NOMO-1 treated with DMSO at 0.1 percent for 48 hours (cell line): ENCODE data around the gene TUBB2A.
"Not testable (repeated sequence)": the region's sequence is repeated elsewhere in the genome, so short reads cannot be mapped to it uniquely, and the experiment has no call there.

Experiments
- DNase-seq: peaks from one replicate; lab custom pipeline; 2025; ENCODE audit not compliant: unreplicated experiment; lab: John Stamatoyannopoulos, UW

TUBB2A gene

DNA sequence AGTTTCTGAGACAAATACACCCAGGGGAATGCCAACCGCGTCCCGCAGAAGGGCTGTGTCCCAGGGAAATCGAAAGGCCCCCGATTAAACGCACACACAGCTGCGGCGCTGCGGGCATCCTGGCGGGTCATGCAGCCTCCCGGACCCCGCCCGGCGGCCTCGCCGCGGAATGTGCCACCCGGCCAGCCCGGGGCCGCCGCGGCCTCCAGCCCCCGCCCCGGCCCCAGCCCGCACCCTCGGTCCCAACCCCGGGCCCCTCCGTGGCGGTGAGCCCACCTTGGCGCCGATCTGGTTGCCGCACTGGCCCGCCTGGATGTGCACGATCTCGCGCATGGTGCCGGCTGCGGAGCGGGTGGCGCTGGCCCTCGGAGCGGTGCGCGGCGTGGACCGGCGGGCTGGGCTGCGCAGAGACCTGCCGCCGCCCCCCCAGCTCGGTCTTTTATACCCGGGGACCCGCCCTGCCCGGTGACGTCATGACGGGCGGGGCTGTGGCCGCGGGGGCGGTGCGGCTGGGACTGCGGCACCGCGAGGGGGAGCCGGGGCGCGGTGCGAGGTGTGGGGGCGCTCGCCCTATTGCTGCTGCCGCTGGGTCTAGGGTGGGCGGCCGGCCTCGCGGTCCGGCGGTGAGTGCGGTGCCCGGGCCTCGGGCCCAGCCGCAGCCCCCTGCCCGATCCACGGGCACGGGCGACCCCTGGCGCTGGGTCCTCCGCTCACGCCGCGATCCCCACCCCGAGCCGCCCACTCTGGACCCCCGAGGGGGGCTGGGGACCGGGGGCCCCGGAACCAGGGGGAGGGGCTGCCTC lies at the start of gene TUBB2A:
Gene TUBB2A (minus strand): TSS at position 414 of the 803 bp plus-strand sequence. CDS start 81 bp downstream, at position 333.
- peak; percentile 34 for DNase-seq

DNA sequence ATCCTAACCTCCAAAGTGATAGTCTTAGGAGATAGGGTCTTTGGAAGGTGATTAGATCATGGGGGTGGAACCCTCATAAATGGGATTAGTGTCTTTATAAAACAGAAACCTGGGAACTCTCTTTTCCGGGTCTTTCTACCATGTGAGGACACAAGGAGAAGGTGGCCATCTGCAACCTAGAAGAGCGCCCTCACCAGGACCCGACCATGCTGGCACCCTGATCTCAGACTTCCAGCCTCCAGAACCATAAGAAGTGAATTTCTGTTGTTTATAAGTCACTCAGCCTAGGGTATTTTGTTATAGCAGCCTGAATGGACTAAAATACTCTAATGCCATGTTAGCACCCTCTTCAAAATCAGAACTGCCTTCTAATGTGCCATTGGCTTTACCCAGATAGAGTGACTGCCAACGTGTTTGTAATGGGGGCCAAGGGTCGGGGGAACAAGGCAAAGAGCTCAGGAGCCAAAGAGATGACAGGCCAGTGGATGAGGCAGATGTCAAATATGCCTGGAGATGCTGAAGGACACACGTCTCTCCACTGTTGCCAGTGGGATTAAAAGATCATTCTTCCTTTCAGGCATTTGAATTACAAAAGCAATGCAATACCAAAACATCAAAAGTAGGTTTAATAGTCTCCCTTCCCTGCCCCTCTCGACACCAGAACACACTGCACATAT lies 49.1 kb upstream of the TUBB2A start:
- no peak for DNase-seq

DNA sequence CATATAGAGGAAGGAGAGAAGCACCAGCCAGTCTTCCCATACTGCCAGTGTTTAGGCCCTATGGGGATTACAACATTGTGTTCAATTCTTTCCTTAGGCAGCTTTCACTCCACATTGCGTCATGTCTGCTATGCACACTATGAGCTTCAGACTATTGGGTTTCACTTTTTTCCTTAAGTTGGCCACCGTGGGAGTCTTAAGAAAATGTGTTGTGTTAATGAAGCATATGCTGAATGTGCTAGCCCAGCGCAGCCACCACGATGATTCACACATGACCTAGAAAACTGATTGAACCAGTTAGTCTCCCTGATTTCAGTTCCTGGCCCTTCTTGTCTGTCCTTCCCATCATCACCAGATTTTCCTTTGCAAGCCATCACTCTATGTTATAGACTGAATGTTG lies 48.6 kb upstream of the TUBB2A start:
- DNase-seq = no peak

DNA sequence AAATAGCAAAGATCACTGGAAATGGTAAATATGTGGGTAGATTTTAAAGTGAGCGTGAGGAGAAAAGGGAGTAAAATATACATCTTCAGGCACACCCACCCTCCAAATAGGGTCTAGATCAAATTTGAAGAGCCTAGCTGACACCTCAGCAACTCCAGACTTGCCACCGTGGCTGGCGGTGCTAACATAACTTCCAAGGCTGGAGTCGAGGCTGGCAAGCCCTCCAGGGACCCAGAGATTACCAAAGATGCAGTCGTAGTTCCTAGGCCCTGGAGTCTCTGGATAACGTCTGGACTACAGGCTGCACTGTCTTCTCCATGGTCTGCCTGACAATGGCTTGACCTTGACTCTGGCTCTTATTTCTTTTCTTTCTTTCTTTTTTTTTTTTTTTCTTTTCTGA lies 47.6 kb upstream of the TUBB2A start:
- DNase-seq = no peak

DNA sequence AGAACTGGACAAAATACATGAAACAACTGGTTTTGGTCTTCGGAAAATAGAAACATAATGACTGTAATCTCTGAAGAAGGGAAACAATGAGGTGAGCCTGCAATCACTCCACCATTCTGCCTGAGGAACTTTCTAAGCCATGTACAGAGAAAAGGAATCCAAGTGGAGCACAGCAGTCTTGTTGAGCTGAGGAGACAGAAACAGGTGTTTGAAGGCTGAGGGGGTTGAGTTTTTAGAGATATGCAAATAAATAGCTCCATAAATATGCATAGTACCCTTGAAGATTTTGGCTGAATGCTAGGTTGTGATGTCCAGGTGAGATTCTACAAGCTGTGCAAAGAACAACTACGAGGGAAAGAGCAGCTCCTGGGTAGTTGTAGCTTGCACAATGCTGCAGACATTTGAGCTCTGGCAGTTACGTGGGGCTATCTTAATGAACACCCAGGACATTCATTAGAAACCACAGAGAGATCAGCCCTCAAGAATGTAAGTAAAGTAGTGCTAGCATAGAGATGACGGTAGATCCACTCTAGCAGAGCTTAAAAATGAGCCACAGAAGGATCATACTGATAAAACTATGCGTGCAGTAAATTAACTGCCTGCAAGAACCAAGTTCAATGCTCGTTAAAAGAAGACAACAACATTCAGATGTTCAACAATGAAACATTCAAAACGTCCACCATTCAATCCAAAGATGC lies 45.8 kb upstream of the TUBB2A start:
- no peak for DNase-seq

DNA sequence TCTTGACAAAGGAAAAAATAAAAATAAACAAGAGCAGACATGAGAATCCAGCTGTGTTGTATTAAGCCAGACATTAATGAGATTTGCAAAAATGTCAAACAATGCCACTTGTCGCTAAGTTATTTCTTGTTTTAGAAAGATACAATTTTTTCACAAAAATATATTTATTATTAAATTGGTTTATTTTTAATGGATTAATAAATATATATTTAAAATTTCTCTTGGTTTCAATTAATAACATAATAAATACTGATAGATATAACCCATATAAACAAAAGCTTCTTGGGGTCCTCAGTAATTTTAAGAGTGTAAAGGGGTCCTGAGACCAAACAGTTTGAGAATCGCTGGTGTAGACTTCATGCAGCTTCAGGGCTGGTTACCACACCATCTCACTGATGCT lies 44.0 kb upstream of the TUBB2A start:
- DNase-seq = no peak

DNA sequence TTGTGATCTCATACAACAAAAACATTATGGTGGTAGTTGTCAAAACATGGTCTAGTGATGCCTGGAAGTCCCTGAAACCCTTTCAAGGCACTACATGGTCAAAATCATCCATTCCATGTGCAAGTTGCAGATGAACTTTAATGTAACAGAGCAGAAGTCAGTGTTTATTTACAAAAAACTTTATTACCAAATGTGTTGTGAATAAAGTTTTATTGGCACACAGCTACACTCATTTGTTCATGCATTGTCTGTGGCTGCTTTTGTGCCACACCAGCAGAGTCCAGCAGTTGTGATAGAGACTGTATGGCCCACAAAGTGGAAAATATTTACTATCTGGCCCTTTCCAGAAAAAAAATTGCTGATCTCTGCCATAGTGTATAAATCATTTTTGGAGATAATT lies 43.3 kb upstream of the TUBB2A start:
- DNase-seq = no peak

DNA sequence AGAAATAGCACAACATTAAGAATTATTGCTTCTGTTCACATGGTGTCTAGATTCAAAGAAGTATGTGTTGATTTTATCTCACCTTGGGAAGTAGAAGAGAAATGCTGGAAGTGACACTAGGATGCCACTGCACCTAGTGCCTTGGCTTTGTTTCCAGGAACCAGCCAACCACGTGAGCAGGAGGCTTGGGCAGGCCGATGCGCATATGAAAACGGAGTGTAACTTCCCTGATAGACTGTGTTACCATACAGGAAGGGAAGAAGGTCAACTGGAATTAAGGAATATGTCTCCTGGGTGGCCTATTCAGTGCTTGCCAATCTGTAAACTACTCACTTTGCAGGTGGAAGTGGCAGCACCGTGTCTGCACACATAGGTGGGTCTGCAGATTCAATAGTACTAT lies 42.0 kb upstream of the TUBB2A start:
- DNase-seq = no peak

DNA sequence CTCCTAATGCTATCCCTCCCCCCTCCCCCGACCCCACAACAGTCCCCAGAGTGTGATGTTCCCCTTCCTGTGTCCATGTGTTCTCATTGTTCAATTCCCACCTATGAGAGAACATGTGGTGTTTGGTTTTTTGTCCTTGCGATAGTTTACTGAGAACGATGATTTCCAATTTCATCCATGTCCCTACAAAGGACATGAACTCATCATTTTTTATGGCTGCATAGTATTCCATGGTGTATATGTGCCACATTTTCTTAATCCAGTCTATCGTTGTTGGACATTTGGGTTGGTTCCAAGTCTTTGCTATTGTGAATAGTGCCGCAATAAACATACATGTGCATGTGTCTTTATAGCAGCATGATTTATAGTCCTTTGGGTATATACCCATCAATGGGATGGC lies 40.4 kb upstream of the TUBB2A start:
- DNase-seq = not testable (repeated sequence)

DNA sequence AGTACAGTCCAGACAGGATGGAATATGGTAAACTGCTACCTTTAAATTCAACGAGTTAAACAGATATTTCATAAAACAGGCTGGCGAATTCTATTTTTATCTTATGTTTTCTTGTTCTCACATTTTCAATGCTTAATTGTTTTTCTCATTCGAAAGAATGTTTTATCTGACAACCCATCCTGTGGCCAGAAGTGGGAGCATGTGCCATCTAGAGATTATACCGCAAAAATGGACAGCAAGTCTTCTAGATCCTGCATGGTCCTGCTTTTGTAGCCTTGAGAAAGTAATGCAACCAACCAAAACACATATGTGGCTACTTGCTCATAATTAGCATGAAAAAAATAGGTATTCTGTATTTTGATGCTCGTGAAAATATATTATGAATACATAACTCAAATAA lies 39.4 kb upstream of the TUBB2A start:
- no peak for DNase-seq

DNA sequence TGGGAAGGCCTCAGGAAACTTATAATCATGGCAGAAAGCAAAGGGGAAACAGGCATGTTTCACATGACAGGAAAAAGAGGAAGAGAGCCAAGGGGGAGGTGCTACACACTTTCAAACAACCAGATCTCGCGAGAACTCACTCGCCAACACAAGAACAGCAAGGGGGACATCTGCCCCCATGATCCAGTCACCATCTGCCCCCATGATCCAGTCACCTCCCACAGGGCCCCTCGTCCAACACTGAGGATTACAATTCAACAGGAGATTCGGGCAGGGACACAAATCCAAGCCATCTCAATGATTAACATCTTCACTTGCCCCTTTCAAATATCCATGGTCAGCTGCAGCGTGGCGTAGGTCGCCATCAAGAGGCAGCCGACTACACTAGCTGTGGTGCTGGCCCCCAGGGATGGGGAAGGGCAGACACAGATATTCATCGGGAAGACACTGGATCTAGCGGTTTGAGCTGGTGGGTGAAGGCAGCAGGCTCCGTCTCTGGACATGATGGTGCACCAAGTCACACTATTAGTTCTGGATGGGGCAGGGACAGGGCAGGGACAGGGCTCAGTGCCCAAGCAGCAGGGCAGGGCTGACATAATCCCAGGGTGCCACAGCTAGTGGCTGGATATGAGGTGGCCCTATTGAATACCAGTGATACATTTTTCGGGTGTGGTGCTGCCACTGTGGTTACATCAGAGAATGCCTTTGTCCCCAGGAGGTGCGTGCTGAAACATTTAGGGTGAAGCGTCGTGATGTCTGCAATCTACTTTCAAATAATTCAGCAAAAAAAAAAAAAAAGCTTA lies 38.6 kb upstream of the TUBB2A start:
- DNase-seq = peak; percentile 9

DNA sequence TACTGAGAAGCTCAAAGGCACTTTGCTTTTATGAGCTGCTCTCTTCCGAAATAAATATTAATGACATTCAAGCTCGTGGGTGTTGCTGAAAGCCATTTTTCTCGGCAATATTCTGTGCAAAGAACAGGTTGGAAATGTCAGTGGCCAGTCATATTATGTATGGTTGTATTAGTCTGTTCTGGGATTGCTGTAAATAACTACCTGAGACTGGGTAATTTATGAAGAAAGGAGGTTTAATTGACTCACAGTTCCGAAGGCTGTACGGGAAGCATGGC lies 38.0 kb upstream of the TUBB2A start:
- no peak for DNase-seq

DNA sequence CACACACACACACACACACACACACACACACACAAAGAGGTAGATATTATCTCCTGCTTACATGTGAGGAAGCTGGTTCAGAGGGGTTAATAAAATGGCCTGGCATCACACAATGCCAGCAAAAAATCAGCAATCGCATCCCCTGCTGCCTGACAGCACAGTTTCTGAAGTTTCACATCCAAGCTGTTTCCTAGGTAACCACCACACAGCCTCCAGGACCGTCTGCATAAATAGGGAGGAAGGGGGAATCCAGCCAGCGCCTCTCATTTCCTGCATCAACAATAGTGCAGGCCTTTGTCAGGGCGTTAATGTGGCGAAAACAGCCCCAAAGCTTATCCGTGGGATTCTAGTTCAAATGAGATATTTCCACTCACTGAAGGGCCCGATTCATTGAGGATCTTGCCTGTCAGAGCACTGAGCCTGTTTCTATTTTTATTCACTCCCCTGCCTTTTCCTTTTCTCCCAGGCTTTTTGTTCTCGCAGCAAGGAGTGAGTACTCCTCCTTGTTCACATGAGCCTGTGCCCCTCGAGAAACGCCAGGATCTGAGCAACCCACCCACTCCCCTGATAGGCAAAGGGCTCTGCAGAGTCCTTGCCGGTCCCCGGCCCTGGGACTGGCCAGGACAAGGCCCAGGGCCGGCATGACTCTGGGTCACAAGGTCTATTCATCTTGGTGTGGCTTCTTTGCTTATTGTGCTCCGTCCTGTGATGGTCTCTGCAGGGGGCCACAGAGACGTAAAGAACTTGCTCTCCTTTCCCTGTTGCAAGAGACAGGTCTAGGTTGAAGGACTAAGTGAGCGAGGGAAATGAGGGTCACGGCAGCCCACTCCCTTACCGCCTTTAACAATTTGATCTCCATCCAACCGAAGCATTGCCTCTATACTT lies 37.4 kb upstream of the TUBB2A start:
- no peak for DNase-seq

DNA sequence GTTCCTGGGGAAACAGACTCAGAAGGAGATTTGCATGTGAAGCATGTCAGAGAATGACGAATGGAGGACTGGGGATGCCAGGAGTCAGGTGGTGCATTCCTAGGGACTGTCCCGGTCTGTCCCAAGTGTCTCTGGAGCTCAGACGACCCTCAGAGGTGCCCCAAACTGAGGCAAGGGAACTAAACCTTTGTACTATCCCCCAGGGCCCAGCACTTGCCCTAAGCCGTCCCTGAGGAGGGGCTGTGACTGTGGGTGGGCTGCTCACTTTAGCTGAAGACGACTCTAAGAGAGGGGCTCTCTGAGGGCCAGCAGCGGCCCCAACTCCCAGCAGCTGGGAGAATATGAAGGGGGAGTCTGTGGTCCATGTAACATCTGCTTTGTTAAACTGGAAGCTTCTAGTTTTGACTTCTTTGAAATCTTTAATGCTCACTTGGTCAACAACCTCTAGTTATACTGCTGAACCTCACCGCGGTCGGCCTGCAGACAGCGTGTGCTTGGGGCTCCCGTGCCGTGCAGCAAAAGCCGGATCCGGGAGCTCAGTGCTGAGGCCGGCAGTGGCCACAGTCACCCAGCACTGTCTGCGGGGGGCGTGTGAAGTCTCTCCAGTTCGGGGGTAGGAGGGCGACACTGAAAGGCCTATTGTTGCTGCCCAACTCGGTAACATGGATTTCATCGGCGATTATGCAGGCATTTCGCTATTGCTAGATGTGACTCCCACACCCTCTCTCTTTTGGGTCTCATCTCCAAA lies 35.9 kb upstream of the TUBB2A start:
- no peak for DNase-seq

DNA sequence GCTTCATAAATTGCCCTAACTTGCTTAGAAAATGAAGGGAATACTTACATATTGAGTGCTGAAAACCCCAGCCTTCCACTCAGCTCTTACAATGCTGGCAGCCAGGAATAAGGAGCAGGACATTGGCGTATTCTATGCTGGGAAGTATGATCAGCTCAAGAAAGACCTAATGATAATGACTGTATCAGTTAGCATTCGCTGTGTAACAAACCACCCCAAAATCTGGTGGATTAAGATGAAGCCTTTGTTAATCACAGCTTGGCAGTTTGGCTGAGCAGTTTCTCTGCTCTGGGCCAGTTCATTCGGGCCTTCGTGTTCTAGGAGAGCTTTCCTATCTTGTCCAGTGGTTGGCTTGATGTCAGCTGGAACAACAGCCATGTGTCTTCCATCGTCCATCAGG lies 33.4 kb upstream of the TUBB2A start:
- no peak for DNase-seq

DNA sequence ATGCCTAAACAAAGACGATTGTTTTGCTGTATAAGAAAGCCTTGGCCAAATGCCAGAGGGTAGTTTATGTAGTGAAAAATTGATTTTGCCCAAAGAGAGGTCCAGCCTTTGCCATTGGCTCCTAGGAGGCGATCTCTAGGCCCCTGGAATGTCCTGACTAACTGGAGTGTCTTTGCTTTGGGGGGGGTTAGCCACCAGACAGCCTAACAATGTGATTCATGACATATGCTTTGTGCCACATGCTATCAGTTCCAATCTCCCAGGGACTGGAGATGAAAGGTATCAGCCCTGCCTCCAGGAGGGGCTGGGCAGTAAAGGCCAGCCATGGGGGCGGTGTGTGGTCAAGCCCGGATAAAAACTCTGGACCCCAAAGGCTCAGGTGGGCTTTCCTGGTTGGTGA lies 32.7 kb upstream of the TUBB2A start:
- no peak for DNase-seq

DNA sequence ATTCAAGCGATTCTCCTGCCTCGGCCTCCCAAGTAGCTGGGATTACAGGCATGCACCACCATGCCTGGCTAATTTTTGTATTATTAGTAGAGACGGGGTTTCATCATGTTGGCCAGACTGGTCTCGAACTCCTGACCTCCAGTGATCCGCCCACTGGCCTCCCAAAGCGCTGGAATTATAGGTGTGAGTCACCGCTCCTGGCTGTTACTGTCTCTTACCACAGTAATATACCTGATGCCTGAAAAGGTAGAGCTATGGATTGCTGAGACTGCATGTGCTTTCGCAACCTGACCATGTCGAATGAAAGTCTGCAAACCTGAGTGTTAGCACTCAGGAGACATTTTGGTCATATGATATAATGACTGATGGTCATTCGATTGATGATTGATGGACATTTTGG lies 31.8 kb upstream of the TUBB2A start:
- DNase-seq = not testable (repeated sequence)

DNA sequence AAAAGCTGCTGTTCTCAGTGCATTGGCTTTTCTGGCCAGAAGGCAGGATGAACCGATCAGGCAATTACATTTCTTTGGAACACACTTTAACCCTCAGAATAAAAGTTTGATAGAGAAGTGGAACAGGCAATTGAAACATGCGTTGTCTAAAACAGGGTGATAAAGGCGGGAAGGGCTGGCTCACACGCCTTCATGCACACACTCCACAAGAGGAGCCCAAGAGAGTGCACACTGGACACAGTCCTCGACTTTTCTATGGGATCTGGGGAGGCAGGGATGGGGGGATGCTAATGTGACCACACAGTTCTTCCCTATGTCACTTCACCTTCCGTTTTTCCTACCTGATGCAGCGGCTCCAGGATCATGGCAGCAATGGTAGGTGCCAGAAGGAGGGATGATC lies 30.9 kb upstream of the TUBB2A start:
- no peak for DNase-seq

DNA sequence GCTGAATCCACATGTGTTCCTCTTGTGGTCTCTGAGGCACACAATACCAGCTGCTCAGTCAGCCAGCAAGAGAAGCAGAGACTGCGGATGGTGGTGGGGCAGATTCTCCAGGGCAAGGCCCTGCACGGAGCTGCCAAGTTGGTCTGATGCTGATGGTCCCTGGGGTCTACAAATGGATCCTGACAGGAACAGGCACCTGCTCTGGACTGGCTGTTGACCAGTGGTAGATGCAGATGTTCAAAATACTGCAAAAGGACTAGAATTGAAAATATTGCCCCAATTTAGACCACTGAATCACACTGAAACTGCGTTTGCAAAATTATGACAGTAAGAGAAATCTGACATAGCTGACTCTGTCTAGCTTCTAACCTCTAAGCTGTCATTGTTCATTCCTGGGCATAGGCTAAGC lies 29.6 kb upstream of the TUBB2A start:
- DNase-seq = no peak

DNA sequence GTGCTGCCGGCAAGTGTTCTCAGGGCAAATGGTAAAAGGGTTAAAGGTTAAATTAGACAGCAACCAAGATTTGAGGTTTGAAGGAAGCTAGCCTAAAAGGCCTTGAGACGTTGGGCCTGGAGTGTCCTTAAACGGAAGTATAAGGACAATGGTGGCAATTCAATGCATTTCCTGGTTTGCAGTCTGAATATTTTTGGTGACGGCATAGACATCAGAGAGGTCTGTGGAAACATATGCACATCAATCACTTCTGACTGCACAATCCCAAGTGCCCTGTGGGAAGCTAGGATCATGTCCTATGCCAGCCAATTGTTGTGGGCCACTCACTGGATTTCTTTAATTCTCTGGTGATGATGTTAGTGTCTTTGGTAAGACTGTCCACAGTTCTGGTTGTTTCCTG lies 25.7 kb upstream of the TUBB2A start:
- no peak for DNase-seq
